Activated CD8-positive, alpha-beta memory T cell treated with anti-CD3 and anti-CD28 coated beads, Interleukin-2, amount 50 U/mL, for 24 hours (primary cell): ENCODE results near the gene DCST2.

Source experiments
- DNase-seq: peaks from one replicate; pipeline ENCODE4 v3.0.0-alpha.2; 2020; ENCODE audit errors: extremely low read depth

Gene DCST2

GRCh38 chr1:155049651-155050559 is 16.3 kb upstream of the DCST2 start:
- DNase-seq = no peak

- DNase-seq = no peak
Measured at GRCh38 chr1:155048449-155049334, 15.1 kb upstream of the DCST2 start.

DNA sequence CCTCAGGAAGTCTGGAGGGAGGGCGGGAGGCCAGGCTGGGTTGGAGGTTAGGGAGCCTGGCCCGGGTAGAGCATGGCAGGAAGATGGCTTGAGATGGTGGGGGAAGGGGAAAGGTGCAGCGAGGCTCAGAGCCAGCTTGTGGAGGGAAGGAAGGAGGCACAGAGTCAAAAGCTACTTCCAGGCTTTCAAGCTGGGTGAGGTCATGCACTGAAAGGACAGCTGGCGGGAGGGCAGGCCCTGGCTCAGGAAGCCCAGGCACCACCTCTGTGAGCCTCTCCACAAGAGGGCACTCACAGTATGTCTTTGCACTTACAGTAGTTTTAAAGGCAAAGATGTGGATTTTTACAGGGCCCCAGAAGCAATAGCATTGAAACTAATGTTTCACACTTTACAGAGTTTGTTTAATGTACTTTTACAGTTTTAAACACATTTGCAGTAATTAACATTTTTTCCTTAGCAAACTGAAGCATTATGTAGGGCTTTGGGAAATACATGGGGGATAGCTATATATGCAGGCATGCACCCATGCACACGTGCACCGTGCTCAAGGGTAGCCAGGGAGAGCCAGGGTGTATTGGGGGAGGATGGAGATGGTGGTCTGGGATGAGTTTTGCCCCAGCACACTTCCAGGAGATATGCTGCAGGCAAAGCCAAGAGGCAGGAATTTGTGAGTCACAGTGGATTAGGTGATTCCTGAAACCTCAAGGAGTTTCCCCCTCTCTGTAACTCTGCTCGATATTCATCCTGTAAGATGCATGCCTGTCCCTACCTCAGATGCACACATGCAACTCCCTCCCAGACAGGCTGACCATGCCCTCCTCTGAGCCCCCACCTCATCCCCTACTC is 11.5 kb upstream of the DCST2 start:
- no peak for DNase-seq

DNA sequence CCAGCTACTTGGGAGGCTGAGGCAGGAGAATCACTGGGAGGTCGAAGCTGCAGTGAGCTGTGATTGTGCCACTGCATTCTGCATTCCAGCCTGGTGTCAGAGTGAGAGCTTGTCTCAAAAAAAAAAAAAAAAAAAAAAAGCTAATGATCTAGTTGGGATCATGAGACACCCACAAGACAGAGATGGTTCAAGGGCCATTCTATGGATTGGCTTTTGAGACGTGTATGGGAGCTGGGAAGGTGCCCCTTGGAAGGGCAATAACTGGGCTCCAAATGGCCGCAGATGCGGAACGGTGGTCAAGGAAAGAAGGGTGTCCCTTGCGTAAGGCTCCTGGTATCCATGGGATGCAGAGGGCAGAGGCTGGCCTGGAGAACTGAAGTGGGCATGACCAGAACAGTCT is 10.8 kb upstream of the DCST2 start:
- DNase-seq = no peak

GRCh38 chr1:155043793-155044192 is 10.2 kb upstream of the DCST2 start:
- DNase-seq = no peak

GRCh38 chr1:155043301-155043702 is 9.7 kb upstream of the DCST2 start:
- DNase-seq = no peak

DNA sequence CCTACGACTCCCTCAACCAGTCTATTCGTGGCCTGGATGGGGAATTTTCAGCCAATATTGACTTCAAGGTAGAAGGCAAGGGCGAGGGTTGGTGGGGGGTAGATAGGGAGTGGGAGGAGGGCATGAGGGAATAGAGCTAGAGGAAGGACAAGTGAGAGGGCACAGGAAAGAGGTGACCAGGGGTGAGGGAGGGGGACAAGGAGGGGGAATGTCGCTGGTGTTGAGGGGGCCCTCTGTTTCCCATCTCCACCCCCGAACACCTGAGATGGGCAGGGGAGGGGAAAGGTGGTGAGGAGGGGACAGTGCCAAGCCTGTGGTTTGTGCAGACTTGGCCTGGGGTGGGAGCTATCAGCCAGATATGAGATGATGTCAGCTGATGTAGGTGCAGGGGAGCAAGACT is 9.2 kb upstream of the DCST2 start:
- no peak for DNase-seq

- no peak for DNase-seq
Measured at GRCh38 chr1:155040358-155041093, 6.9 kb upstream of the DCST2 start.

DNA sequence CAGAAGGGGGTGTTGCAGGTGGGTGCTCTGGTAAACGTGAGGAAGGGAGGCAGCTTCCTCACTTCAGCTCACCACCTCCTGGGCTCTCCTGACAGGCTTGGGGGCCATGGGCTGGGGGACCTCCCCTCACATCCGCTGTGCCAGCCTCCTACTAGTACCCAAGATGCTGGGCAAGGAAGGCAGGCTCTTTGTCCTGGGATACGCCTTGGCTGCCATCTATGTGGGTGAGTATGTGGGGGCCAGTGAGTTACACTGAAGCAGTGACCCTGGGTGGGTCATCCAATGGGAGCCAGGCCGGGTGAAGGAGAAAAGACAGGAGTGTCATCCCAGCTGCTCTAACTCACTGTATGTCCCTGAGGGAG is 5.7 kb upstream of the DCST2 start:
- DNase-seq = no peak

- no peak for DNase-seq
Measured at GRCh38 chr1:155038602-155039307, 5.2 kb upstream of the DCST2 start.

GRCh38 chr1:155037851-155038441 is 4.4 kb upstream of the DCST2 start:
- DNase-seq = no peak

GRCh38 chr1:155037043-155037442 is 3.5 kb upstream of the DCST2 start:
- no peak for DNase-seq

DNA sequence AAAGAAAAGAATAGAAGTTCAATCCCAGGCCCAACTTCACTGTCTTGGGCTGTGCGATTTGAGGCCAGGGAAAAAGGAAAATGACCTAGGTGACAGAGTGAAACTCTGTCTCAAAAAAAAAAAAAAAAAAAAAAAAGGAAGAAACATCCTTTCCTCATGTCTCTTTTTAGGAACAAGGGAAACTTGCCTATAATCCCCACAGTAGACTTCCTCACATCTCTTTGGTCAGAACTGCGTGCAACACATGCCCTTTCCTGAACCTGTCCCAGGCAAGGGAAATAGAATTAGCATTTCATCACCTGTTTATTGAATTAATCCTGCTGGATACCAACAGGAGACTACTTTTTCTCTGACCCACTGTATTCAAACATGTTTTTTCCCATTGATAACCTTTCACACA is 2.4 kb upstream of the DCST2 start:
- DNase-seq = no peak

- DNase-seq = no peak
Measured at GRCh38 chr1:155034318-155035208, 982 bp upstream of the DCST2 start.

- no peak for DNase-seq
Measured at GRCh38 chr1:155032886-155033285, 695 bp downstream of the DCST2 start.

DNA sequence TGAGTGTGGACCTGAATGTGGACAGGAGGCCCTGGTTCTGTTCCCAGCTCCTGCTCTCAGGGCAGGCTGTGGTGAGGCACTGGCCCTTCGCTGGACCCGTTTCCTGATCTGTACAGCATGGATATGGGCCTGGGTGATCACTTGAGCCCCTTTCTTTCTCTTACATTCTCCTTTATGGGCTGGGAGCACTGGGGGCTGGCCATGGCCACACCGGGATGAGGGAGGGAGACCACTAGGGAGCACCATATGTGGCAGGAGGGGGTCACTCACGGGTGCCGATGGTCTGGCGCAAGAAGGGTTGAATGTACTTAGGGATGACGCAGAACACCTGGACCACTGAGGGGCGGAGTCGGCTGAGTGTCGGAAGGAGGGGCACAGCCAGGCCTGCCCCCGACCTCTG is 2.7 kb downstream of the DCST2 start:
- no peak for DNase-seq

DNA sequence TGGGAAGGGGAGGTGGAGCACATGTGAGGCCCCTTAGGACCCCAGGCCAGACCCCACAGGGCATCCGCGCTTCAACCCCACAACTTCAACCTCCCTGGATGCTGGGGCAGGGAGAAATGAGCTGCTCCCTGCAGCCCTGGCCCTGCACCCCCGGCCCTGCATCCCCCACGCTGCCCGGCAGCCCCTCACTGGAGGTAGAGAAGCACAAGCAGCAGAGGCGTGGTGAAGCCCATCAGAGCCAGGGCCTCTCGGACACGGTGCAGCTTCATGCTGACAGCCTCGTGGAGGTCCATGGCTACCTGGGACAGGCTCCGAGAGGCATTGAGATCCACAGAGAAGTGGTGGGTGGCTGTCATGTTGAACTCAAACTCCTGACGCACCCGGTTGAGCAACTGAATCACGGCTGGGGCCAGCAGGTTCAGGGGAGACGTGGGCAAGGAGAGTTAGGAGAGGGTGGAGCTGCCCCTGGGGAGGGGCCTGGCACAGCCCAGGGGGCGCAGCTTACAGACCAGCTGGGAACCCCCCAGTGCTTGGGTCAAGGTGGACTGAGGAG is 3.3 kb downstream of the DCST2 start:
- DNase-seq = no peak

DNA sequence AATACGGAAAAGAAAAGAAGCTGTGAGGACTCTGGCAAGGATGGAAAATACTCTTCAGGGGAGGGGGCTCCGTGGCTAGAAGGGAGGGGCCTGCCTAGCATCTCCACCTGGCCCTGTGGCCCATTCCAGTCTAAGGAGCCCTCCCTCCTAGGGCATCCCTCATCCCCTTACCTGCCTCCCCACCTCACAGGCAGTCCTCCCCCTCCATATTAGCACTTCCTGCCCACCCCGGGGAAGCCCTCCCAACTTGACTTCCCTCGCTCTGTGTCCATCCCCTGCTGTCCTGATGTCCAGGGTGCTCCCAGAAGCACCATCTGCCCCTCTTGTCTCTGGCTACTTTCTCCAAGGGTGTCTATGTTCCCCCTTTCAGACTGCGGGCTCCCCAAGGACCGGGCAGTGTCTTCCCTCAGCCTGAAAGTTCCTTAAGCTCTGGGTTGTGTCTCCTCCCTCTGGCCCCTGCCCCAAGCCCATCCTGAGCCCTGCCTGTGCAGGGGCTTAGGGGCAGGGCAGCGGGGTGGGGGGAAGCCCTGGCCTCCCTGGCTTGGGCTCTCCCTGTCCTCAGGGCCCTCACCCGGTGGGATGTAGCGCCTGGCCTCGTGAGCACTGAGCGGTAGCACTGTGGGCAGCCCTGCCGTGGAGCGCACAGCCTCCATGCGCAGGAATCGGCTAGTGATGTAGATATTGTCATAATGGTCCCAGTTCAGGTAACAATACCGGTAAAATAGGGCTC is 3.9 kb downstream of the DCST2 start:
- DNase-seq = no peak
